ENCODE measurements around the gene PIK3R2. TPM values are rescaled to one million over a fixed set of nuclear protein-coding genes. Genes with fewer than 3 reads are reported as not detected.

The PIK3R2 gene
- total and polyA plus RNA-seq, 2 of the 13 experiments (the other 11 are each of a cell fraction or from before 2014, with no cell fraction given) = 18.6 to 25.3 TPM

DNA sequence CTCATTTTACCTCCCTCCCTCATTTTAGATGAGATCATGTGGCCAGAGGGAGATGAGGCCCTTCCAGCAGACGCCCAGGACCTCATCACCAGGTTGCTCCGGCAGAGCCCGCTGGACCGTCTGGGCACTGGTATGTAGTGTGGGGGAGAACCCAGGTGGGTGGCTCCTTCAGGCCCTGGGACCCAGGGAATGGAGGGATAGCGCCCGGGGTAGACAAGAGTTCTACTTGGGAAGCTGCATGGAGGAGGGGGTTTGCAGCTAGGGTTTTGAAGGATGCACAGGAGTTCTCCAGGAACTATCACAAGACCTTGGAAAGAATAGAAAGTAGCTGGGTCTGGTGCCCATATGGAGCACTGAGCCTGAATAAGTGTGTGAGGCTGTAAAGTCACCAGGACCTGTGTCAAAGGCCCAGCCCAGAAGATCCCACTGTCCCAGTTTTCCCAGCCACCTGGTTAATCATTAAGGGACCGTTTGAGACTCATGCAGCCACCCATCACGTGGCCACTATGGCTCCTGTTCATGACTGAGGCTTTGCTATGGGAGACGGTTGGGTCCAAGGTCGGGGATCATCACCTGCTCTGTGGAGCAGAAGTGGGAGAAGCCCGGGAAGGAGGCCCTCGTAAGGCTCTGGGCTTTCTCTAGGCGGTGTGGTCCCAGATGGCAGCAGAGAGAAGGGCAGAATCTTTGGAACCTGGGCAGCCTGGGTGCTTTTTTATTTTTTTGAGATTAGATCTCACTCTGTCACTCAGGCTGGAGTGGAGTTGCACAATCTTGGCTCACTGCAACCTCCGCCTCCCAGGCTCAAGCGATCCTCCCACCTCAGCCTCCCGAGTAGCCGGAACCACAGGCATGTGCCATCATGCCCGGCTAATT is 17.0 kb upstream of the PIK3R2 start (continued):
- TF ChIP-seq, protein P1, sequence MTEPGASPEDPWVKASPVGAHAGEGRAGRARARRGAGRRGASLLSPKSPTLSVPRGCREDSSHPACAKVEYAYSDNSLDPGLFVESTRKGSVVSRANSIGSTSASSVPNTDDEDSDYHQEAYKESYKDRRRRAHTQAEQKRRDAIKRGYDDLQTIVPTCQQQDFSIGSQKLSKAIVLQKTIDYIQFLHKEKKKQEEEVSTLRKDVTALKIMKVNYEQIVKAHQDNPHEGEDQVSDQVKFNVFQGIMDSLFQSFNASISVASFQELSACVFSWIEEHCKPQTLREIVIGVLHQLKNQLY (CRISPR knock-in tag; IDR thresholded peaks at IDR 0.05) = peak; percentile 100
- TF ChIP-seq ATF4 (CRISPR knock-in tag; IDR thresholded peaks at IDR 0.05) (0 out of 4 replicates have a peak, but pooled peaks of 1 of the 2 experiments have one; percentile 42), ZNF572 (CRISPR knock-in tag; IDR thresholded peaks at IDR 0.05) (0 out of 2 replicates have a peak, but pooled peaks have one; percentile 30), ZFY (CRISPR knock-in tag; IDR thresholded peaks at IDR 0.05) (peak; percentile 63), REXO4 (CRISPR knock-in tag; IDR thresholded peaks at IDR 0.05; ENCODE audit: borderline replicate concordance) (no peak), ZNF780A (CRISPR knock-in tag; IDR thresholded peaks at IDR 0.05) (no peak), PITX1 (CRISPR knock-in tag; IDR thresholded peaks at IDR 0.05) (peak; percentile 81), ZNF761 (CRISPR knock-in tag; conservative IDR thresholded peaks at IDR 0.05) (no peak), SNAPC2 (CRISPR knock-in tag; IDR thresholded peaks at IDR 0.05) (no peak), MTF2 (CRISPR knock-in tag; IDR thresholded peaks at IDR 0.05; ENCODE audit: borderline replicate concordance) (no peak), ZNF703 (CRISPR knock-in tag; IDR thresholded peaks at IDR 0.05; ENCODE audit: borderline replicate concordance) (peak; percentile 48; the same call in 1 of the 2 replicates), ZNF652 (CRISPR knock-in tag; IDR thresholded peaks at IDR 0.05; ENCODE audit: borderline replicate concordance, low read depth) (no peak), MED8 (CRISPR knock-in tag; IDR thresholded peaks at IDR 0.05; ENCODE audit: insufficient replicate concordance) (no peak), NFIC (IDR thresholded peaks at IDR 0.05; ENCODE audit: low read length) (no peak; the same call in 1 of the 2 replicates), SSRP1 (CRISPR knock-in tag; IDR thresholded peaks at IDR 0.05) (no peak), HMG20A (CRISPR knock-in tag; IDR thresholded peaks at IDR 0.05; ENCODE audit: borderline replicate concordance) (peak; percentile 62; the same call in 1 of the 2 replicates), ERF (CRISPR knock-in tag; IDR thresholded peaks at IDR 0.05) (0 out of 2 replicates have a peak, but pooled peaks have one; percentile 71), PAX8 (CRISPR knock-in tag; IDR thresholded peaks at IDR 0.05; ENCODE audit: borderline replicate concordance) (no peak), SALL1 (CRISPR knock-in tag; IDR thresholded peaks at IDR 0.05) (peak; percentile 67; the same call in 1 of the 2 replicates), SPEN (CRISPR knock-in tag; IDR thresholded peaks at IDR 0.05; ENCODE audit: low read depth) (peak; percentile 83; the same call in 1 of the 2 replicates), RBAK (CRISPR knock-in tag; IDR thresholded peaks at IDR 0.05) (0 out of 2 replicates have a peak, but pooled peaks have one; percentile 22)
- TF ChIP-seq, protein P2, sequence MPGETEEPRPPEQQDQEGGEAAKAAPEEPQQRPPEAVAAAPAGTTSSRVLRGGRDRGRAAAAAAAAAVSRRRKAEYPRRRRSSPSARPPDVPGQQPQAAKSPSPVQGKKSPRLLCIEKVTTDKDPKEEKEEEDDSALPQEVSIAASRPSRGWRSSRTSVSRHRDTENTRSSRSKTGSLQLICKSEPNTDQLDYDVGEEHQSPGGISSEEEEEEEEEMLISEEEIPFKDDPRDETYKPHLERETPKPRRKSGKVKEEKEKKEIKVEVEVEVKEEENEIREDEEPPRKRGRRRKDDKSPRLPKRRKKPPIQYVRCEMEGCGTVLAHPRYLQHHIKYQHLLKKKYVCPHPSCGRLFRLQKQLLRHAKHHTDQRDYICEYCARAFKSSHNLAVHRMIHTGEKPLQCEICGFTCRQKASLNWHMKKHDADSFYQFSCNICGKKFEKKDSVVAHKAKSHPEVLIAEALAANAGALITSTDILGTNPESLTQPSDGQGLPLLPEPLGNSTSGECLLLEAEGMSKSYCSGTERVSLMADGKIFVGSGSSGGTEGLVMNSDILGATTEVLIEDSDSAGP (CRISPR knock-in tag; IDR thresholded peaks at IDR 0.05; ENCODE audit: borderline replicate concordance) = peak; percentile 46; the same call in 1 of the 2 replicates
- TF ChIP-seq, protein P3, sequence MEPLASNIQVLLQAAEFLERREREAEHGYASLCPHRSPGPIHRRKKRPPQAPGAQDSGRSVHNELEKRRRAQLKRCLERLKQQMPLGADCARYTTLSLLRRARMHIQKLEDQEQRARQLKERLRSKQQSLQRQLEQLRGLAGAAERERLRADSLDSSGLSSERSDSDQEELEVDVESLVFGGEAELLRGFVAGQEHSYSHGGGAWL (CRISPR knock-in tag; IDR thresholded peaks at IDR 0.05) = no peak; the same call in none of the 2 replicates
- TF ChIP-seq, protein P4, sequence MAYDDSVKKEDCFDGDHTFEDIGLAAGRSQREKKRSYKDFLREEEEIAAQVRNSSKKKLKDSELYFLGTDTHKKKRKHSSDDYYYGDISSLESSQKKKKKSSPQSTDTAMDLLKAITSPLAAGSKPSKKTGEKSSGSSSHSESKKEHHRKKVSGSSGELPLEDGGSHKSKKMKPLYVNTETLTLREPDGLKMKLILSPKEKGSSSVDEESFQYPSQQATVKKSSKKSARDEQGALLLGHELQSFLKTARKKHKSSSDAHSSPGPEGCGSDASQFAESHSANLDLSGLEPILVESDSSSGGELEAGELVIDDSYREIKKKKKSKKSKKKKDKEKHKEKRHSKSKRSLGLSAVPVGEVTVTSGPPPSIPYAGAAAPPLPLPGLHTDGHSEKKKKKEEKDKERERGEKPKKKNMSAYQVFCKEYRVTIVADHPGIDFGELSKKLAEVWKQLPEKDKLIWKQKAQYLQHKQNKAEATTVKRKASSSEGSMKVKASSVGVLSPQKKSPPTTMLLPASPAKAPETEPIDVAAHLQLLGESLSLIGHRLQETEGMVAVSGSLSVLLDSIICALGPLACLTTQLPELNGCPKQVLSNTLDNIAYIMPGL (CRISPR knock-in tag; IDR thresholded peaks at IDR 0.05; ENCODE audit: borderline replicate concordance in 1 of 2, low read depth in 1 of 2) = no peak; a peak in 1 of 4 replicates
